Myocyte (in vitro differentiated cells): ENCODE measurements around the gene DMKN. TPM values are rescaled to one million over a fixed set of nuclear protein-coding genes. Genes with fewer than 3 reads are reported as not detected.

Source experiments
- DNase-seq: peaks from one replicate; pipeline ENCODE4 v3.0.0-alpha.2; 2012; ENCODE audit warnings: low read depth
- polyA plus RNA-seq: library from polyadenylated mRNA; unstranded; fragments of >200 nt; gene quantifications from one replicate; pipeline ENCODE4 v1.2.1, GENCODE V29; 2012; ENCODE audit warnings: missing spikeins
- total RNA-seq: library from RNA; depleted of rRNA; stranded (reverse); fragments of >200 nt; gene quantifications from 2 replicates; pipeline ENCODE4 v1.2.3, GENCODE V29; 2014

Gene DMKN
- 3.0 and 9.7 TPM in 2 replicates for total RNA-seq
- 1.3 TPM for polyA plus RNA-seq

GRCh38 chr19:35513628-35514281 lies at the start of gene DMKN:
Gene DMKN, minus strand, starts transcription at chr19:35513649. Its CDS starts 174 bp downstream, at chr19:35513475.
- DNase-seq, result peak; percentile 35

- DNase-seq, result no peak
Measured at GRCh38 chr19:35562776-35563175, 49.3 kb upstream of the DMKN start.

- DNase-seq, result no peak
Measured at GRCh38 chr19:35562336-35562735, 48.9 kb upstream of the DMKN start.

- no peak for DNase-seq
Measured at GRCh38 chr19:35561436-35561835, 48.0 kb upstream of the DMKN start.

GRCh38 chr19:35560677-35561076 lies 47.2 kb upstream of the DMKN start:
- no peak for DNase-seq

- no peak for DNase-seq
Measured at GRCh38 chr19:35560271-35560670, 46.8 kb upstream of the DMKN start.

GRCh38 chr19:35559781-35560180 lies 46.3 kb upstream of the DMKN start:
- no peak for DNase-seq

- DNase-seq, result no peak
Measured at GRCh38 chr19:35559281-35559659, 45.8 kb upstream of the DMKN start.

- DNase-seq, result no peak
Measured at GRCh38 chr19:35558400-35559280, 45.2 kb upstream of the DMKN start.

- no peak for DNase-seq
Measured at GRCh38 chr19:35557539-35558399, 44.3 kb upstream of the DMKN start.

GRCh38 chr19:35556846-35557538 lies 43.5 kb upstream of the DMKN start:
- DNase-seq, result no peak

- no peak for DNase-seq
Measured at GRCh38 chr19:35556025-35556590, 42.7 kb upstream of the DMKN start.

- no peak for DNase-seq
Measured at GRCh38 chr19:35555301-35556005, 42.0 kb upstream of the DMKN start.

- DNase-seq, result no peak
Measured at GRCh38 chr19:35554076-35554475, 40.6 kb upstream of the DMKN start.

- DNase-seq, result no peak
Measured at GRCh38 chr19:35553385-35554000, 40.0 kb upstream of the DMKN start.

GRCh38 chr19:35552534-35553384 lies 39.3 kb upstream of the DMKN start:
- DNase-seq, result no peak

- no peak for DNase-seq
Measured at GRCh38 chr19:35551091-35551810, 37.8 kb upstream of the DMKN start.
